A549 (cell line): ENCODE results near the gene ICAM4. TPM values are rescaled to one million over a fixed set of nuclear protein-coding genes. Genes with fewer than 3 reads are reported as not detected.

Source experiments
- ATAC-seq, 2 experiments: fragments of 200-7000 bp in 1 of 2; fragments of >200 bp in 1 of 2; cut with Nextera tagmentation in 1 of 2; cut with Tn5 transposase in 1 of 2; 3 replicates each; pipeline versions ENCODE4 v1.8.0 to v1.9.1; 2018 to 2020; ENCODE audit warnings: mild to moderate bottlenecking in 1 of 2, moderate library complexity in 1 of 2
- CTCF ChIA-PET: fragments of 300-600 bp; sonication (Branson Sonifier 250); formaldehyde crosslinking; extraction: SDS; loops from one replicate; lab custom pipeline; 2021; ENCODE audit warnings: antibody characterized with exemption, inconsistent platforms; lab: Yijun Ruan, JAX
- POLR2A ChIA-PET: fragments of 350-600 bp; formaldehyde crosslinking; extraction: SDS; loops from one replicate; lab custom pipeline; 2021; ENCODE audit warnings: antibody characterized with exemption, inconsistent platforms; lab: Yijun Ruan, JAX
- DNase-seq, 2 experiments: peaks; one replicate each; pipeline versions ENCODE4 v3.0.0 to v3.0.0-alpha.2; 2011 to 2016; ENCODE audit warnings: low read depth in 1 of 2, low spot score in 1 of 2
- FAIRE-seq: peaks from 2 replicates; lab custom pipeline; 2011; peaks lifted over from hg19 to GRCh38; lab: Jason Lieb, UNC
- H3K27ac ChIP-seq, 2 experiments: fragments of >200 bp; sonication (Bioruptor Twin); formaldehyde crosslinking; 3 replicates each; pipeline ENCODE4 v1.5.1; 2016 to 2017
- H3K4me1 ChIP-seq: fragments of >200 bp; sonication (Bioruptor Twin); formaldehyde crosslinking; 3 replicates; pipeline ENCODE4 v1.6.1; 2016
- H3K4me2 ChIP-seq: fragments of >200 bp; sonication (Bioruptor Twin); formaldehyde crosslinking; 3 replicates; pipeline ENCODE4 v1.6.1; 2016
- H3K4me3 ChIP-seq: fragments of >200 bp; sonication (Bioruptor Twin); formaldehyde crosslinking; 3 replicates; pipeline ENCODE4 v1.5.1; 2016
- H3K9me3 ChIP-seq: fragments of >200 bp; sonication (Bioruptor Twin); formaldehyde crosslinking; 3 replicates; pipeline ENCODE4 v1.6.1; 2016
- BCL3 ChIP-seq: fragments of >200 bp; sonication (Bioruptor Twin); formaldehyde crosslinking; IDR thresholded peaks from 3 replicates; pipeline ENCODE4 v1.6.1; 2016
- BHLHE40 ChIP-seq: IDR thresholded peaks from 2 replicates; pipeline ENCODE4 v1.6.1; 2012; ENCODE audit warnings: low read depth, low read length, inconsistent platforms
- CBX2 ChIP-seq: fragments of 200-600 bp; sonication (generic); IDR thresholded peaks from 2 replicates; pipeline ENCODE4 v1.6.1; 2016; ENCODE audit warnings: low read depth, mild to moderate bottlenecking, borderline replicate concordance
- CBX8 ChIP-seq: fragments of 200-600 bp; sonication (generic); IDR thresholded peaks from 2 replicates; pipeline ENCODE4 v1.6.1; 2016
- CEBPB ChIP-seq, 2 experiments: fragments of >200 bp in 1 of 2; sonication (Bioruptor Twin) in 1 of 2; formaldehyde crosslinking in 1 of 2; IDR thresholded peaks; 2 replicates each; pipeline ENCODE4 v1.6.1; 2012 to 2016
- E2F6 ChIP-seq: IDR thresholded peaks from 2 replicates; pipeline ENCODE4 v1.6.1; 2012; ENCODE audit warnings: low read depth, borderline replicate concordance
- EHF ChIP-seq: fragments of 250-450 bp; sonication (Bioruptor Pico); IDR thresholded peaks from 2 replicates; pipeline ENCODE4 v1.5.0; 2020; ENCODE audit warnings: mild to moderate bottlenecking
- FOXS1 ChIP-seq: fragments of 250-450 bp; sonication (Bioruptor Pico); IDR thresholded peaks from 2 replicates; pipeline ENCODE4 v1.5.0; 2020; ENCODE audit warnings: mild to moderate bottlenecking, moderate library complexity
- HEYL ChIP-seq: fragments of 250-450 bp; sonication (Bioruptor Pico); IDR thresholded peaks from 2 replicates; pipeline ENCODE4 v1.8.0; 2021; ENCODE audit warnings: mild to moderate bottlenecking, moderate library complexity
- HOXB13 ChIP-seq: fragments of 250-450 bp; sonication (Bioruptor Pico); IDR thresholded peaks from 2 replicates; pipeline ENCODE4 v1.5.0; 2020; ENCODE audit warnings: low read depth, mild to moderate bottlenecking, moderate library complexity
- JUN ChIP-seq, 2 experiments: fragments of >200 bp; sonication (Bioruptor Twin); formaldehyde crosslinking; IDR thresholded peaks; 2 replicates in 1 of 2; 3 replicates in 1 of 2; pipeline ENCODE4 v1.6.1; 2016 to 2017
- JUNB ChIP-seq: fragments of >200 bp; sonication (Bioruptor Twin); formaldehyde crosslinking; IDR thresholded peaks from 2 replicates; pipeline ENCODE4 v1.6.1; 2016
- MAX ChIP-seq: IDR thresholded peaks from 2 replicates; pipeline ENCODE4 v1.6.1; 2012
- MYC ChIP-seq: IDR thresholded peaks from 2 replicates; pipeline ENCODE4 v1.6.1; 2012; ENCODE audit warnings: mild to moderate bottlenecking, inconsistent platforms, low read length, improper control_type of control experiment, borderline replicate concordance
- PHF8 ChIP-seq: fragments of 200-600 bp; sonication (generic); IDR thresholded peaks from 2 replicates; pipeline ENCODE4 v1.6.1; 2016; ENCODE audit warnings: low read depth, mild to moderate bottlenecking, antibody characterized with exemption, moderate library complexity, borderline replicate concordance
- POLR2A ChIP-seq: IDR thresholded peaks from 2 replicates; pipeline ENCODE4 v1.6.1; 2012; ENCODE audit warnings: mild to moderate bottlenecking, low read length
- RAD21 ChIP-seq, 2 experiments: fragments of >200 bp in 1 of 2; sonication (Bioruptor Twin) in 1 of 2; formaldehyde crosslinking in 1 of 2; IDR thresholded peaks in 1 of 2; conservative IDR thresholded peaks in 1 of 2; 2 replicates in 1 of 2; 3 replicates in 1 of 2; pipeline ENCODE4 v1.6.1; 2012 to 2018; ENCODE audit warnings: inconsistent platforms in 1 of 2
- RFX5 ChIP-seq: fragments of 450-650 bp; IDR thresholded peaks from 2 replicates; pipeline ENCODE4 v1.7.1; 2014; ENCODE audit warnings: antibody characterized with exemption, mild to moderate bottlenecking, moderate library complexity
- RNF2 ChIP-seq: fragments of 200-600 bp; sonication (generic); IDR thresholded peaks from 2 replicates; pipeline ENCODE4 v1.6.1; 2016; ENCODE audit warnings: low read depth, mild to moderate bottlenecking, antibody characterized with exemption, moderate library complexity, borderline replicate concordance
- SREBF2 ChIP-seq: fragments of 450-650 bp; IDR thresholded peaks from 2 replicates; pipeline ENCODE4 v1.6.1; 2014; ENCODE audit warnings: mild to moderate bottlenecking, moderate library complexity
- TFCP2L1 ChIP-seq: fragments of 250-450 bp; sonication (Bioruptor Pico); IDR thresholded peaks from 2 replicates; pipeline ENCODE4 v1.5.0; 2021; ENCODE audit warnings: mild to moderate bottlenecking
- ZC3H11A ChIP-seq: fragments of 450-650 bp; IDR thresholded peaks from 2 replicates; pipeline ENCODE4 v1.6.1; 2014; ENCODE audit warnings: antibody characterized with exemption, mild to moderate bottlenecking
- ZFP36 ChIP-seq: fragments of 450-650 bp; IDR thresholded peaks from 2 replicates; pipeline ENCODE4 v1.6.1; 2014; ENCODE audit warnings: borderline replicate concordance; ENCODE audit not compliant: partially characterized antibody
- ZSCAN20 ChIP-seq: fragments of 250-450 bp; sonication (Bioruptor Pico); IDR thresholded peaks from 2 replicates; pipeline ENCODE4 v1.8.0; 2022; ENCODE audit warnings: mild to moderate bottlenecking, moderate library complexity
- WGBS: methylation state at CpG from one replicate; pipeline ENCODE4 v1.1.6; 2017; ENCODE audit errors: missing lambda C conversion rate; 5-methylcytosine and 5-hydroxymethylcytosine counted together
- polyA plus RNA-seq, 4 experiments: library from polyadenylated mRNA; depleted of rRNA in 3 of 4; stranded (reverse); fragments of >200 nt; fragmentation: RNase III in 1 of 4; extraction: RNeasy Plus Mini Kit Qiagen cat#74134 plus additional on column Dnase treatment in 1 of 4; gene quantifications; 2 replicates in 3 of 4; 3 replicates in 1 of 4; pipeline ENCODE4 v1.2.3, GENCODE V29; 2011 to 2017
- TF ChIP-seq, protein P1 (sequence below): fragments of >200 bp; sonication (Bioruptor Twin); formaldehyde crosslinking; IDR thresholded peaks from 3 replicates; pipeline ENCODE4 v1.5.1; 2016
- TF ChIP-seq, protein P2 (sequence below): fragments of 200-600 bp; sonication (generic); IDR thresholded peaks from 2 replicates; pipeline ENCODE4 v1.6.1; 2016; ENCODE audit warnings: antibody characterized with exemption, mild to moderate bottlenecking, moderate library complexity

ICAM4 gene
- polyA plus RNA-seq, 2 of the 4 experiments (the other 2 are of a cell fraction): not detected

- no peak for DNase-seq
- no peak for FAIRE-seq
- H3K27ac ChIP-seq: no peak overlapping the region
- CTCF ChIA-PET: interaction anchor here (0.8 to 1.6 kb wide), 3 partner anchors 27 to 84 kb away, joined by 3 to 4 read pairs (median 3); no protein-coding TSS in a partner anchor
- no peak overlapping the region for H3K4me3 ChIP-seq
- TF ChIP-seq ZC3H11A (no peak), RAD21 (conservative IDR thresholded peaks at IDR 0.05 in 1 of 2, IDR thresholded peaks at IDR 0.05 in 1 of 2) (no peak), RFX5 (no peak), TFCP2L1 (CRISPR knock-in tag) (no peak), FOXS1 (no peak), ZSCAN20 (CRISPR knock-in tag) (no peak), POLR2A (no peak), EHF (CRISPR knock-in tag) (no peak), E2F6 (no peak), CEBPB (IDR thresholded peaks at IDR 0.05) (no peak), HEYL (CRISPR knock-in tag) (no peak), RNF2 (no peak), ZFP36 (no peak), SREBF2 (no peak), JUN (IDR thresholded peaks at IDR 0.05) (no peak), MAX (no peak), PHF8 (no peak), BCL3 (no peak), MYC (no peak)
- TF ChIP-seq, protein P1, sequence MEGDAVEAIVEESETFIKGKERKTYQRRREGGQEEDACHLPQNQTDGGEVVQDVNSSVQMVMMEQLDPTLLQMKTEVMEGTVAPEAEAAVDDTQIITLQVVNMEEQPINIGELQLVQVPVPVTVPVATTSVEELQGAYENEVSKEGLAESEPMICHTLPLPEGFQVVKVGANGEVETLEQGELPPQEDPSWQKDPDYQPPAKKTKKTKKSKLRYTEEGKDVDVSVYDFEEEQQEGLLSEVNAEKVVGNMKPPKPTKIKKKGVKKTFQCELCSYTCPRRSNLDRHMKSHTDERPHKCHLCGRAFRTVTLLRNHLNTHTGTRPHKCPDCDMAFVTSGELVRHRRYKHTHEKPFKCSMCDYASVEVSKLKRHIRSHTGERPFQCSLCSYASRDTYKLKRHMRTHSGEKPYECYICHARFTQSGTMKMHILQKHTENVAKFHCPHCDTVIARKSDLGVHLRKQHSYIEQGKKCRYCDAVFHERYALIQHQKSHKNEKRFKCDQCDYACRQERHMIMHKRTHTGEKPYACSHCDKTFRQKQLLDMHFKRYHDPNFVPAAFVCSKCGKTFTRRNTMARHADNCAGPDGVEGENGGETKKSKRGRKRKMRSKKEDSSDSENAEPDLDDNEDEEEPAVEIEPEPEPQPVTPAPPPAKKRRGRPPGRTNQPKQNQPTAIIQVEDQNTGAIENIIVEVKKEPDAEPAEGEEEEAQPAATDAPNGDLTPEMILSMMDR: no peak
- ATAC-seq: 0 out of 6 replicates have a peak, but pooled peaks of 1 of the 2 experiments have one; percentile 7
- POLR2A ChIA-PET: interaction anchor here (0.7 kb wide), 1 partner anchor 14 kb away, joined by 3 read pairs; no protein-coding TSS in a partner anchor
- H3K9me3 ChIP-seq: no peaks in the 10 kb centered on the region
- H3K4me1 ChIP-seq: peaks cover 8% of the 10 kb centered on the region
- 89% methylated on average over 12 of the region's 32 CpGs for WGBS
- no peak overlapping the region for H3K4me2 ChIP-seq
These were observed 34.1 kb downstream of the ICAM4 start for GRCh38 chr19:10320602-10321416.

GRCh38 chr19:10321417-10321797 is 34.7 kb downstream of the ICAM4 start:
- CTCF ChIA-PET: interaction anchor here (1.0 to 1.6 kb wide), 2 partner anchors 27 to 83 kb away, joined by 3 read pairs; no protein-coding TSS in a partner anchor
- POLR2A ChIA-PET: no interaction called here
- no peak for DNase-seq
- Histone ChIP-seq H3K27ac (no peak overlapping the region), H3K4me3 (no peak overlapping the region), H3K9me3 (no peaks in the 10 kb centered on the region), H3K4me1 (peaks cover 2% of the 10 kb centered on the region; the same call in 1 of the 3 replicates), H3K4me2 (no peak overlapping the region)
- TF ChIP-seq CBX2 (no peak), RNF2 (no peak), HOXB13 (no peak), JUNB (no peak), BHLHE40 (no peak), SREBF2 (no peak), CBX8 (no peak)
- TF ChIP-seq, protein P1: no peak
- TF ChIP-seq, protein P2, sequence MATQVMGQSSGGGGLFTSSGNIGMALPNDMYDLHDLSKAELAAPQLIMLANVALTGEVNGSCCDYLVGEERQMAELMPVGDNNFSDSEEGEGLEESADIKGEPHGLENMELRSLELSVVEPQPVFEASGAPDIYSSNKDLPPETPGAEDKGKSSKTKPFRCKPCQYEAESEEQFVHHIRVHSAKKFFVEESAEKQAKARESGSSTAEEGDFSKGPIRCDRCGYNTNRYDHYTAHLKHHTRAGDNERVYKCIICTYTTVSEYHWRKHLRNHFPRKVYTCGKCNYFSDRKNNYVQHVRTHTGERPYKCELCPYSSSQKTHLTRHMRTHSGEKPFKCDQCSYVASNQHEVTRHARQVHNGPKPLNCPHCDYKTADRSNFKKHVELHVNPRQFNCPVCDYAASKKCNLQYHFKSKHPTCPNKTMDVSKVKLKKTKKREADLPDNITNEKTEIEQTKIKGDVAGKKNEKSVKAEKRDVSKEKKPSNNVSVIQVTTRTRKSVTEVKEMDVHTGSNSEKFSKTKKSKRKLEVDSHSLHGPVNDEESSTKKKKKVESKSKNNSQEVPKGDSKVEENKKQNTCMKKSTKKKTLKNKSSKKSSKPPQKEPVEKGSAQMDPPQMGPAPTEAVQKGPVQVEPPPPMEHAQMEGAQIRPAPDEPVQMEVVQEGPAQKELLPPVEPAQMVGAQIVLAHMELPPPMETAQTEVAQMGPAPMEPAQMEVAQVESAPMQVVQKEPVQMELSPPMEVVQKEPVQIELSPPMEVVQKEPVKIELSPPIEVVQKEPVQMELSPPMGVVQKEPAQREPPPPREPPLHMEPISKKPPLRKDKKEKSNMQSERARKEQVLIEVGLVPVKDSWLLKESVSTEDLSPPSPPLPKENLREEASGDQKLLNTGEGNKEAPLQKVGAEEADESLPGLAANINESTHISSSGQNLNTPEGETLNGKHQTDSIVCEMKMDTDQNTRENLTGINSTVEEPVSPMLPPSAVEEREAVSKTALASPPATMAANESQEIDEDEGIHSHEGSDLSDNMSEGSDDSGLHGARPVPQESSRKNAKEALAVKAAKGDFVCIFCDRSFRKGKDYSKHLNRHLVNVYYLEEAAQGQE: no peak
- WGBS: 100% methylated on average over 5 of the region's 11 CpGs
- peak; percentile 11 to 19; a peak in 3 of 6 replicates for ATAC-seq
- no peak for FAIRE-seq
